Measurements from ENCODE around the gene ABCA4. TPM values are rescaled to one million over a fixed set of nuclear protein-coding genes. Genes with fewer than 3 reads are reported as not detected.

ABCA4 gene
- total RNA-seq, 1 donor from 2014 or later = not detected

- DNase-seq (no peak), ATAC-seq (ENCODE audit: low read depth) (no peak)
- intact Hi-C loops (cut with micrococcal nuclease) = no loop called here
- Mint-ChIP-seq H3K4me1 (no peaks in the 10 kb centered on the region), H3K4me3 (no peak overlapping the region), H3K27me3 (peaks cover 8% of the 10 kb centered on the region), H3K36me3 (ENCODE audit: low read depth) (no peaks in the 10 kb centered on the region), H3K9me3 (peaks cover 2% of the 10 kb centered on the region), H3K27ac (no peak overlapping the region)
- CTCF ChIA-PET = interaction anchor here (1.2 to 2.1 kb wide), 2 partner anchors 10 to 26 kb away, joined by 3 to 6 read pairs; no protein-coding TSS in a partner anchor
- POLR2A ChIA-PET = no interaction called here
- TF ChIP-seq, protein P1, sequence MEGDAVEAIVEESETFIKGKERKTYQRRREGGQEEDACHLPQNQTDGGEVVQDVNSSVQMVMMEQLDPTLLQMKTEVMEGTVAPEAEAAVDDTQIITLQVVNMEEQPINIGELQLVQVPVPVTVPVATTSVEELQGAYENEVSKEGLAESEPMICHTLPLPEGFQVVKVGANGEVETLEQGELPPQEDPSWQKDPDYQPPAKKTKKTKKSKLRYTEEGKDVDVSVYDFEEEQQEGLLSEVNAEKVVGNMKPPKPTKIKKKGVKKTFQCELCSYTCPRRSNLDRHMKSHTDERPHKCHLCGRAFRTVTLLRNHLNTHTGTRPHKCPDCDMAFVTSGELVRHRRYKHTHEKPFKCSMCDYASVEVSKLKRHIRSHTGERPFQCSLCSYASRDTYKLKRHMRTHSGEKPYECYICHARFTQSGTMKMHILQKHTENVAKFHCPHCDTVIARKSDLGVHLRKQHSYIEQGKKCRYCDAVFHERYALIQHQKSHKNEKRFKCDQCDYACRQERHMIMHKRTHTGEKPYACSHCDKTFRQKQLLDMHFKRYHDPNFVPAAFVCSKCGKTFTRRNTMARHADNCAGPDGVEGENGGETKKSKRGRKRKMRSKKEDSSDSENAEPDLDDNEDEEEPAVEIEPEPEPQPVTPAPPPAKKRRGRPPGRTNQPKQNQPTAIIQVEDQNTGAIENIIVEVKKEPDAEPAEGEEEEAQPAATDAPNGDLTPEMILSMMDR (IDR thresholded peaks at IDR 0.05) = no peak
Observed at GRCh38 chr1:94071391-94071790, 49.6 kb downstream of the ABCA4 start.

DNA sequence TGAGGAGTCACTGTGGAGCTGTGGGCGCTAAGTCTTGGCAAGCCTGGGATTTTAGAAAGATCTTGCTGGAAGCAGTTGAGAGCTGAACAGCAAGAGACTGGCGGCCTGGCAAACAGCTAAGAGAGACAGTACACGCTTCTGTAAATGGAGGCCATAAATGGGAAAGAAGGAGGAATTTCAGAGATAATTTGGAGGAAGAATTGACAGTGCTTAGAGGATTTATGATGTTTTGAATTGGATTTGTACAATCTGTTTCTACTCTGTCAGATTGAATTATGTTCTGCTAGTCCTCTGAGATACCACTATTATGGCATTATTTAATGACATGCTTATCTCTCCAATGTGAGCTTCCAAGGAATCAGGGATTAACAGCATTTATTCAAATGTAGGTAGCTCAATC lies 50.1 kb downstream of the ABCA4 start:
- peaks cover 2% of the 10 kb centered on the region for H3K9me3 Mint-ChIP-seq
- ATAC-seq (ENCODE audit: low read depth) (no peak), DNase-seq (no peak)
- H3K36me3 Mint-ChIP-seq (ENCODE audit: low read depth) = no peaks in the 10 kb centered on the region
- H3K4me3 Mint-ChIP-seq = no peak overlapping the region
- H3K4me1 Mint-ChIP-seq = no peaks in the 10 kb centered on the region
- peaks cover 8% of the 10 kb centered on the region for H3K27me3 Mint-ChIP-seq
- POLR2A ChIA-PET = no interaction called here
- no peak overlapping the region for H3K27ac Mint-ChIP-seq
- CTCF ChIA-PET = interaction anchor here (1.2 to 2.1 kb wide), 2 partner anchors 9 to 26 kb away, joined by 3 to 6 read pairs; no protein-coding TSS in a partner anchor
- TF ChIP-seq, protein P1 (IDR thresholded peaks at IDR 0.05) = no peak
- intact Hi-C loops (cut with micrococcal nuclease) = no loop called here

DNA sequence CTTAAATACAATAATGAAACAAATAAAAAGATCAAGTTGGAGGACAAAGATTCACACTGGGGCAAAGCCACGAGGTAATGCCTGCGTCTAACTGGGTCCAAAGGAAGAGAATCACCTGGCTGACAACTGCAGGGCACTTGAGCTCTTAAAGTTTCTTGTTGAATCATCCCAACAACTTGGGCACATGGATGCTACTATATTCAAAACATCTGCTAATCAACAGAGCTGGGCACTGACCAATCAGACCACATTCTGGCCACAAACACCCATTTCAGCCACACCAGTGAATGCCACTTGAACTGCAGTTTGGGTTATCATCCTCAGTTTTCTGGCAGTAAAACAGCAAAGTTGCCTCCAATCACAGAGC lies 51.0 kb downstream of the ABCA4 start:
- CTCF ChIA-PET = interaction anchor here (2.1 kb wide), 1 partner anchor 8 kb away, joined by 6 read pairs; no protein-coding TSS in a partner anchor
- POLR2A ChIA-PET = no interaction called here
- Mint-ChIP-seq H3K27ac (no peak overlapping the region), H3K27me3 (peaks cover under 1% of the 10 kb centered on the region), H3K36me3 (ENCODE audit: low read depth) (no peaks in the 10 kb centered on the region), H3K4me3 (no peak overlapping the region), H3K9me3 (peaks cover 1% of the 10 kb centered on the region), H3K4me1 (no peaks in the 10 kb centered on the region)
- DNase-seq (no peak), ATAC-seq (ENCODE audit: low read depth) (no peak)
- TF ChIP-seq, protein P1 (IDR thresholded peaks at IDR 0.05) = no peak
- intact Hi-C loops (cut with micrococcal nuclease) = no loop called here

DNA sequence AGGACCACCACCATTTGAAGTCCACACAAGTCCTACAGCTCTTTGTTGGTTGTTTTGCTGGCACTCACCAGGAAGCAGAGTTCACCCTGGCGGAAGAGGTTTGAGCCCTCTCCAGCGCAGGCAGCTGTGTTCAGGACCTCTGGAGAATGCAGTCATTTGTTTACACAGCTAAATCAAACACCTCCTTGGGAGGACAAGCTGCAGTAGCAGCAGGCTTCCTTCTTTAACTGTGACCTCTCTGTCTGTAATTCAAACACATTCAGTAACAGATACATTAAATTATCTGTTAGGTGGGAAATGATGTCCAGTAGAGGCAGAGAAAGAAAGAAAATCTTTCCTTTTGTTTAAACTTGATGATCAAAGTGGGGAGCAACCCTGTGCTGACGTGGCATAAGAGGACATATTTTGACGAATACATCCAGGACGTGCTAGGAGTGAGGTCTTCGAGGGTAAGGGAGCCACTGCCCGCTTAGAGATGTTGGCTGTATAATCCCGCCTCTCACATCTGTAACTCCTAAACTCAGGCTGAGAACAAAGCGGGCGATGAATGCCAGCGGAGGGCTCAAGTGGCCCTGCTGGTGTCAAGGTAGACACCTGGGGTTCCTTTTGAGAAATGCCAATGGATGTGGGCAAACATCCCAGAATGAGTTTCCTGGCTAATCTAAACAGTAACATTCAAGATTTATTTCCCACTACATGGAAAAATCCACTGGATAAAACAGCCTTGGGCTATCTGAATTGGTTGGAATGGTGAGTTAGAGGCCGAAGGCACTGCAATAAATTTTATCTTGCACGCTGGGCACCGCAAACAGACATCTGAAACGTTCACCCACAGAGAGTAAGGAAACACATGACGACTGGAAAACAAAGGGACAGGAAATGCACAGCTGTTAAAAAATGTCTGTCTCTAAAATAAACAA lies 51.7 kb downstream of the ABCA4 start:
- Mint-ChIP-seq H3K4me1 (no peaks in the 10 kb centered on the region), H3K9me3 (no peaks in the 10 kb centered on the region), H3K27ac (no peak overlapping the region), H3K27me3 (no peaks in the 10 kb centered on the region), H3K4me3 (no peak overlapping the region), H3K36me3 (ENCODE audit: low read depth) (no peaks in the 10 kb centered on the region)
- ATAC-seq (ENCODE audit: low read depth) (no peak), DNase-seq (no peak)
- CTCF ChIA-PET = no interaction called here
- intact Hi-C loops (cut with micrococcal nuclease) = no loop called here
- POLR2A ChIA-PET = no interaction called here
- TF ChIP-seq, protein P1 (IDR thresholded peaks at IDR 0.05) = no peak

DNA sequence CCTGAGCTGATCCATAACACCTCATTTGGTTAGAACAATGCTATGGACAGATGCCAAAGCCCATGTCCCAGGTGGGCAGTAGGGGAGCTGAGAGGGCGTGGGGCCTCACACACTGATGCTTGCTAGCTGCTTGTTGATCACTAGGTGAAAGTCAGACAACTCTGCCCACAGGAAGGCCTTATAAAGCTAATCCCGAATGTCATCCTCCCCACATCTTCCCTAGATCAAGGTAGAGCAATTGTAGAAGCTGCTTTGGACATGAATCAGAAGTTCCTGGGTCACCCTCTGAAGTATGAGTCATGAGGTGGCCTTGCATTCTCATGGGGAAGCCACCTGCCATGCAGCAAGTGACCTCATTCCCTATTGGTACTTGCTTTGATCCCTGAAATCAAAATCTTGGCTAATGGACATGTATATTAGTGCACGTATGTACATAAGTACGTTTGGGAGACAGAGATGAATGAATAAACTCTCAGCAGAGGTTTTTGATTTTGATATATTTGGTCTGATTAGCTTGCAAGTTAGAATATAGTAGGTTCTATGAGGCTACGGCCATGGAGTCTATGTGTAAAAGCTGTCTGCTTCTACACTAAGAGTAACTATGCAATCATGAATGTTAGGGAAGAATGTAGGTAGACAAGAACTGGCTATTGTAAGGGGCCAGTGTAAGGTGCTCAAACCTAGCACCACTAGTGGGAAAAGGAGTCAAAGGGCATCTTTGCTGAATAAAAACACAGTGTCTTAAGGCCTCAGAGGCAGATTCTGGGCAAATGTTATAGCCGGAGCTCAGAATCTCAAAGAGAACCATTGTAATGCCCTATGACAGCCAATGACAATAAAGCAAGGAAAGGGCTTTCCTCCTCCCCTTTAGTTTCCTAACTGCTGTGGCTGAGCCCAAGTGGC lies 52.6 kb downstream of the ABCA4 start:
- ATAC-seq (ENCODE audit: low read depth) (no peak), DNase-seq (no peak)
- Mint-ChIP-seq H3K4me1 (no peaks in the 10 kb centered on the region), H3K4me3 (no peak overlapping the region), H3K36me3 (ENCODE audit: low read depth) (no peaks in the 10 kb centered on the region), H3K27ac (no peak overlapping the region), H3K9me3 (no peaks in the 10 kb centered on the region), H3K27me3 (no peaks in the 10 kb centered on the region)
- intact Hi-C loops (cut with micrococcal nuclease) = no loop called here
- TF ChIP-seq, protein P1 (IDR thresholded peaks at IDR 0.05) = no peak
- ChIA-PET CTCF (no interaction called here), POLR2A (no interaction called here)
